Gastroesophageal sphincter (tissue), 4 donors: Measurements from ENCODE around the gene SF3B3. TPM values are rescaled to one million over a fixed set of nuclear protein-coding genes. Genes with fewer than 3 reads are reported as not detected.

Experiments used
- ATAC-seq: fragments of 150-250 bp; one replicate; pipeline ENCODE4 v1.9.1; 2016; ENCODE audit warnings: mild to moderate bottlenecking, moderate library complexity
- H3K27ac ChIP-seq, 4 donors: fragments of 200-600 bp; sonication (generic) in 3 of 4; 1 replicate in 3 of 4; 2 replicates in 1 of 4; pipeline ENCODE4 v1.5.1; 2016 to 2019
- H3K27me3 ChIP-seq: fragments of 200-600 bp; sonication (generic); one replicate; pipeline ENCODE4 v1.5.1; 2019
- H3K36me3 ChIP-seq, 2 donors: fragments of 200-600 bp; sonication (generic); one replicate each; pipeline ENCODE4 v1.5.1; 2019; ENCODE audit warnings: control low read depth in 1 of 2
- H3K4me1 ChIP-seq, 3 donors: fragments of 200-600 bp; sonication (generic); 1 replicate in 2 of 3; 2 replicates in 1 of 3; pipeline ENCODE4 v1.5.1; 2016 to 2019; ENCODE audit warnings: control low read depth in 2 of 3
- H3K4me3 ChIP-seq, 2 donors: fragments of 200-600 bp; sonication (generic); one replicate each; pipeline ENCODE4 v1.5.1; 2019; ENCODE audit warnings: mild to moderate bottlenecking in 1 of 2, moderate library complexity in 1 of 2
- H3K9me3 ChIP-seq, 3 donors: fragments of 200-600 bp; sonication (generic); one replicate each; pipeline ENCODE4 v1.5.1; 2017 to 2019; ENCODE audit warnings: control low read depth in 2 of 3
- EP300 ChIP-seq: sonication (generic); formaldehyde crosslinking; IDR thresholded peaks from one replicate; pipeline ENCODE4 v1.6.1; 2017; ENCODE audit warnings: antibody characterized with exemption, mild to moderate bottlenecking
- POLR2A ChIP-seq, 2 donors: fragments of 450-650 bp; IDR thresholded peaks; one replicate each; pipeline ENCODE4 v1.6.1; 2017; ENCODE audit warnings: antibody characterized with exemption in 2 of 2, mild to moderate bottlenecking in 2 of 2, moderate library complexity in 1 of 2
- POLR2AphosphoS5 ChIP-seq: sonication (generic); formaldehyde crosslinking; IDR thresholded peaks from one replicate; pipeline ENCODE4 v1.6.1; 2017; ENCODE audit warnings: antibody characterized with exemption
- WGBS, 2 donors: methylation state at CpG; one replicate each; pipeline ENCODE4 v1.1.5; 2018; ENCODE audit warnings: low coverage in 1 of 2; 5-methylcytosine and 5-hydroxymethylcytosine counted together
- total RNA-seq, 4 donors: library from RNA; depleted of rRNA; stranded (reverse); fragments of >200 nt; gene quantifications; one replicate each; pipeline ENCODE4 v1.1.0, GENCODE V29; 2016
- TF ChIP-seq, protein P1 (sequence below), 4 experiments: fragments of 200-600 bp in 2 of 4; fragments of 450-650 bp in 2 of 4; sonication (generic) in 1 of 4; IDR thresholded peaks; one replicate each; pipeline ENCODE4 v1.5.1; 2017 to 2019; ENCODE audit warnings: antibody characterized with exemption in 4 of 4, mild to moderate bottlenecking in 2 of 4, moderate library complexity in 2 of 4

The SF3B3 gene
- total RNA-seq, 4 donors from 2014 or later: 73.3 to 115 (median 92.8) TPM

DNA sequence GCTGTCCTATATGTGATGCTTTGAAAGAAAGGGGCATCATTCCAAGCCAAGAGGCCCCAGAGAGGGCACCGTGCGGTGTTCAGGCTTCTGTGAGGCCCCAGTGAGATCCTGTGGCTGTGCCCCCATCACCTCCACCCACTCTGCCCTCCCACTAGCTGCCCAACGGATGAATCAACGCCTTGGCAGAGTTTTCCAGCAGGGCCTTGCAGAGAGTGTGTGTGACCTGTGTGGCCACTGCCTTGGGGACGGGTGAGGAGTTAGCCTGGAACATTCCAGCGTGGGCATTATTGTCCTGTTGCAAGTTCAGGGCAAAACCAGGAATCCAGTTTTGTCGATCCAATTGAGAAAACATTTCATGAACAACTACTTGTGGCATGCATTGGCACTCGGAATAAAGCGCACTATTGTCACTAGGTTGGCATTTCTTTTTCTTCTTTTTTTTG is 53.7 kb downstream of the SF3B3 start:
- no peaks in the 10 kb centered on the region for H3K9me3 ChIP-seq
- WGBS, 2 donors: 66 to 80% methylated on average over 1 to 3 of the region's 9 CpGs
- TF ChIP-seq POLR2AphosphoS5: no peak
- TF ChIP-seq POLR2A (IDR thresholded peaks at IDR 0.05): no peak
- TF ChIP-seq EP300: no peak
- TF ChIP-seq, protein P1, sequence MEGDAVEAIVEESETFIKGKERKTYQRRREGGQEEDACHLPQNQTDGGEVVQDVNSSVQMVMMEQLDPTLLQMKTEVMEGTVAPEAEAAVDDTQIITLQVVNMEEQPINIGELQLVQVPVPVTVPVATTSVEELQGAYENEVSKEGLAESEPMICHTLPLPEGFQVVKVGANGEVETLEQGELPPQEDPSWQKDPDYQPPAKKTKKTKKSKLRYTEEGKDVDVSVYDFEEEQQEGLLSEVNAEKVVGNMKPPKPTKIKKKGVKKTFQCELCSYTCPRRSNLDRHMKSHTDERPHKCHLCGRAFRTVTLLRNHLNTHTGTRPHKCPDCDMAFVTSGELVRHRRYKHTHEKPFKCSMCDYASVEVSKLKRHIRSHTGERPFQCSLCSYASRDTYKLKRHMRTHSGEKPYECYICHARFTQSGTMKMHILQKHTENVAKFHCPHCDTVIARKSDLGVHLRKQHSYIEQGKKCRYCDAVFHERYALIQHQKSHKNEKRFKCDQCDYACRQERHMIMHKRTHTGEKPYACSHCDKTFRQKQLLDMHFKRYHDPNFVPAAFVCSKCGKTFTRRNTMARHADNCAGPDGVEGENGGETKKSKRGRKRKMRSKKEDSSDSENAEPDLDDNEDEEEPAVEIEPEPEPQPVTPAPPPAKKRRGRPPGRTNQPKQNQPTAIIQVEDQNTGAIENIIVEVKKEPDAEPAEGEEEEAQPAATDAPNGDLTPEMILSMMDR (IDR thresholded peaks at IDR 0.05): no peak
- H3K36me3 ChIP-seq: peaks cover 0 to 9% of the 10 kb centered on the region in 2 donors
- no peak for ATAC-seq
- no peak overlapping the region for H3K4me3 ChIP-seq
- no peaks in the 10 kb centered on the region for H3K27me3 ChIP-seq
- H3K4me1 ChIP-seq: peaks cover 2 to 61% (median 31%) of the 10 kb centered on the region in 3 donors
- H3K27ac ChIP-seq: peak overlapping the region in 3 of 4 donors; percentile 28 to 36 (median 33)

DNA sequence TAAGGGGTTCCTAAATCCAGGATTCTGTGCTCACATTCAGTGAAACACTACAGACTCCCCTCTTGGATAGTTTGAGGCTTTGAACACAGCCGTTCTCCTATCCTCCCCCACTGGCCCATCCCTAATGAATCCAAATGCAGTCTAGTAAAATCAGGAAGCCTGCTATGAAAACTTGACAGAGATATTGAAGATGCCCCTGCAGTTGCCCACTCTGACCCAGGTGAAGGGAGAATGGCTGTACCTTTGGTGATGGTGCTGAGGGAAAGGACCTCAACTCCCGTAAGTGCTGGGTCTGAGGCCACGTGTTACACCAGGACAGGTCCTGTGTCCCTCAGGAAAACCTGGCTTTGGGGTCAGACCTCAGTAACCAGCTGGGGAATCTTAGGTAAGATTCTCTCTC is 54.4 kb downstream of the SF3B3 start:
- H3K27me3 ChIP-seq: no peaks in the 10 kb centered on the region
- ATAC-seq: no peak
- peaks cover 0 to 1% of the 10 kb centered on the region in 2 donors for H3K36me3 ChIP-seq
- H3K4me3 ChIP-seq: no peak overlapping the region
- H3K4me1 ChIP-seq: peaks cover 2 to 53% (median 25%) of the 10 kb centered on the region in 3 donors
- TF ChIP-seq POLR2AphosphoS5: no peak
- TF ChIP-seq, protein P1 (IDR thresholded peaks at IDR 0.05): no peak
- TF ChIP-seq POLR2A (IDR thresholded peaks at IDR 0.05): no peak
- no peak for TF ChIP-seq EP300
- no peaks in the 10 kb centered on the region for H3K9me3 ChIP-seq
- WGBS, 2 donors: 62 to 100% methylated on average over 1 to 3 of the region's 3 CpGs
- no peak overlapping the region for H3K27ac ChIP-seq

DNA sequence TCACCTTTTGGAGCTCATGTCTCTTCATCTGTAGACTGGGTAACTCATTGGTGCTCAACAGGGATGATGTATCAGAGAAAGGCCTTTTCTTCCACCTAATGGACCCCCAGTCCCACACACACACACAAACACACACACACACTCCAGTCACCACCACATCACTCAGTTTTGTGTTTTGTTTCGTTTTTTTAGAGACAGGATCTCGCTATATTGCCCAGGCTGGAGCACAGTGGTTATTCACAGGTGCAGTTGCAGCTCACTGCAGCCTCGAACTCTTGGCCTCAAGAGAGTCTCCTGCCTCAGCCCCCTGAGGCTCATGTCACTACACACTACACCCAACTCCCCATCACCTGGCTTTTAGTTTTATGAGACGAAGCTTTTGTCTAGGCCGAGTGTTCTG is 55.6 kb downstream of the SF3B3 start:
- no peak for TF ChIP-seq POLR2A (IDR thresholded peaks at IDR 0.05)
- TF ChIP-seq, protein P1 (IDR thresholded peaks at IDR 0.05): no peak
- TF ChIP-seq POLR2AphosphoS5: no peak
- no peak for TF ChIP-seq EP300
- Histone ChIP-seq H3K4me1 (peaks cover 0 to 41% (median 14%) of the 10 kb centered on the region in 3 donors), H3K36me3 (no peaks in the 10 kb centered on the region), H3K27ac (peak overlapping the region in 1 of 4 donors; percentile 54), H3K9me3 (no peaks in the 10 kb centered on the region), H3K4me3 (no peak overlapping the region), H3K27me3 (no peaks in the 10 kb centered on the region)
- ATAC-seq: no peak
- WGBS, 2 donors: 73 to 100% methylated on average over 2 to 4 of the region's 5 CpGs

DNA sequence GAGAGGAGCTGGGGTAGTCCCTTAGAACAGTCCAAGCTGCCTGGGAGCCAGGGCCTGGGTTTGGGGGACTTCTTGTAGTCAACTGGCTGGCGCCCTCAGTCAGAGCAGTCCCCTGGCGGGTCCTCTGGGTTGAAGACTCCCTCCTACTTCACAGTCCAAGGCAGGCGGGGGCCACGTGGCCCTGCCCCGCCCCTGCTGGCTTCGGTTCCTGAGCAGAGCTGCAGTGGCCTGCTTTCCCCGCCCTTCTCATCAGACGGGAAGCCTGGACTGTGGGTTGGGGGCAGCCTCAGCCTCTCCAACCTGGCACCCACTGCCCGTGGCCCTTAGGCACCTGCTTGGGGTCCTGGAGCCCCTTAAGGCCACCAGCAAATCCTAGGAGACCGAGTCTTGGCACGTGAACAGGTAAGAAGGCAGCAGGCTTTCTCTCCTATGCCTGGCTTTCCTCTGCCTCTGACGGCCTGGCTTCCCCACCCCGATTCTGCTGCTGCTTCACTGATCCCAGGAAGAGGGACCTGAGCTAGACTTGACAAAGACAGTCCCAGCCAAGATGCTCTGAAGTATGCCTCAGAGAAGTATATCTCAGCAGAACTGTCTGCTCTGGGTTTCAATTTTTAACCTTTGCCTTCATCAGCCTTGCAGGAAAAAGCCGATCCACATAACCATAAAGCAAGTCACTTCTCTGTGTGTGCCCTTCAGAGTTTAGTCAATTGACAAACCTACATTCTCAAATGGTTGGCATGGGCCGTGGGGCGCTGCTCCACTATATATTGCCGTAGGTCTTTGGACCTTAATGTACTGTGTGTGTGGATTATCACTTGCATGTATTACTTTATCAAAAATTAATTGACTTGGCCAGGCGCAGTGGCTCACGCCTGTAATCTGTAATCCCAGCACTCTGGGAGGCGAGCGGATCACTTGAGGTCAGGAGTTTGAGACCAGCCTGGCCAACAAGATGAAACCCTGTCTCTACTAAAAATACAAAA is 56.3 kb downstream of the SF3B3 start:
- Histone ChIP-seq H3K4me1 (peaks cover 0 to 35% (median 11%) of the 10 kb centered on the region in 3 donors), H3K27me3 (no peaks in the 10 kb centered on the region), H3K36me3 (no peaks in the 10 kb centered on the region), H3K4me3 (peak overlapping the region in 1 of 2 donors; percentile 34), H3K27ac (peak overlapping the region in 1 of 4 donors; percentile 54), H3K9me3 (no peaks in the 10 kb centered on the region)
- no peak for TF ChIP-seq POLR2AphosphoS5
- no peak for TF ChIP-seq POLR2A (IDR thresholded peaks at IDR 0.05)
- TF ChIP-seq, protein P1 (IDR thresholded peaks at IDR 0.05): no peak
- no peak for TF ChIP-seq EP300
- peak; percentile 58 for ATAC-seq
- 74 to 77% methylated on average over 7 of the region's 21 CpGs for WGBS, 2 donors
